SU-DHL-6 (cell line): Measurements from ENCODE around the gene ELMO1.
"Not testable (repeated sequence)": the region's sequence is repeated elsewhere in the genome, so short reads cannot be mapped to it uniquely, and the experiment has no call there.

Experiments used
- H2AFZ ChIP-seq: fragments of 200-600 bp; sonication (generic); 2 replicates; pipeline ENCODE4 v1.6.1; 2014; ENCODE audit warnings: low read depth, mild to moderate bottlenecking, moderate library complexity, mixed read lengths, antibody characterized with exemption, low read length; ENCODE audit not compliant: severe bottlenecking
- H3F3A ChIP-seq: fragments of 200-600 bp; shearing (Covaris generic); 2 replicates; pipeline ENCODE4 v1.6.0; 2016; ENCODE audit warnings: antibody characterized with exemption, mild to moderate bottlenecking; ENCODE audit not compliant: insufficient read depth
- H3K27ac ChIP-seq: fragments of 200-600 bp; sonication (generic); 2 replicates; pipeline ENCODE4 v1.5.1; 2016; ENCODE audit warnings: low read depth, mild to moderate bottlenecking, low read length, moderate library complexity, mixed read lengths
- H3K27me3 ChIP-seq: fragments of 200-600 bp; sonication (generic), shearing (Covaris generic); 2 replicates; pipeline ENCODE4 v1.6.0; 2014; ENCODE audit warnings: mild to moderate bottlenecking, low read length
- H3K36me3 ChIP-seq: fragments of 200-600 bp; sonication (generic); 2 replicates; pipeline ENCODE4 v1.6.1; 2014; ENCODE audit warnings: mild to moderate bottlenecking, low read length, mixed read lengths
- H3K4me2 ChIP-seq: fragments of 300-600, 200-600 bp; shearing (Covaris generic), sonication (generic); 2 replicates; pipeline ENCODE4 v1.6.0; 2014; ENCODE audit warnings: low read length, low read depth, mild to moderate bottlenecking; ENCODE audit not compliant: poor library complexity, severe bottlenecking
- H3K4me3 ChIP-seq: fragments of 200-600 bp; sonication (generic); 2 replicates; pipeline ENCODE4 v1.5.1; 2014; ENCODE audit warnings: antibody characterized with exemption, low read length, mild to moderate bottlenecking, mixed read lengths; ENCODE audit not compliant: insufficient read depth, poor library complexity, severe bottlenecking
- H3K79me2 ChIP-seq: fragments of 200-600 bp; sonication (generic); 2 replicates; pipeline ENCODE4 v1.6.1; 2014; ENCODE audit warnings: mild to moderate bottlenecking, low read length, moderate library complexity; ENCODE audit not compliant: insufficient read depth
- H3K9ac ChIP-seq: fragments of 200-600 bp; sonication (generic); 2 replicates; pipeline ENCODE4 v1.7.0; 2014; ENCODE audit warnings: mild to moderate bottlenecking, low read length
- H3K9me2 ChIP-seq: fragments of 200-600 bp; sonication (generic); replicated peaks from 2 replicates; pipeline ENCODE4 v1.6.1; 2014; ENCODE audit warnings: low read length; ENCODE audit not compliant: insufficient read depth
- H3K9me3 ChIP-seq: fragments of 200-600 bp; sonication (generic); 2 replicates; pipeline ENCODE4 v1.6.1; 2014; ENCODE audit warnings: low read length, mixed read lengths; ENCODE audit not compliant: insufficient read depth
- H4K20me1 ChIP-seq: fragments of 200-600 bp; sonication (generic); 2 replicates; pipeline ENCODE4 v1.6.1; 2014; ENCODE audit warnings: low read depth, mild to moderate bottlenecking, antibody characterized with exemption, low read length, moderate library complexity, mixed read lengths
- EZH2phosphoT487 ChIP-seq: fragments of 200-600 bp; sonication (generic), shearing (Covaris generic); conservative IDR thresholded peaks from 2 replicates; pipeline ENCODE4 v1.6.1; 2018; ENCODE audit warnings: mild to moderate bottlenecking, antibody characterized with exemption, low read length, moderate library complexity, mixed read lengths
- TF ChIP-seq, protein P1 (sequence below): fragments of 200-600 bp; sonication (generic); IDR thresholded peaks from one replicate; pipeline ENCODE4 v1.5.1; 2017; ENCODE audit warnings: antibody characterized with exemption, mild to moderate bottlenecking, low read length, moderate library complexity; ENCODE audit not compliant: insufficient read depth, poor library complexity, severe bottlenecking

ELMO1 gene

DNA sequence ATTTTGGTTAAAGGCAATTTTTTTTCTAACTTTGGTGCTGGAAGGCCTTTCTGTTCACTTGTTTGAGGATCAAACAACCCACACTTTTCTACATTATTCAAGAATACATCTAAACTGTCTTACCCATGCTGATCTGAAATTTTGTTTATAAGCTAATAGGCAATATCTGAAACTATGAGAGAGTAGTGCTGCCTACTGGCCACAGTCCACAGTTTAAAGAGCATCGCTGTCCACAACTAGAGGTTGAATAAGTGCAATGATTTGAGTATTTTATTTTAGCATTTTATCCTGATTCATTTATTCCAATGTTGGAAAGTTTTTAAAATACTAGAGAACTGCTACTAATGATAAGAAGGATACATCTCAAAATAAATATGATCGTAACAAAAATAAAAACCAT, 306.9 kb downstream of the ELMO1 start:
- no peaks in the 10 kb centered on the region for H3K9me2 ChIP-seq
- H3K9ac ChIP-seq, result no peak overlapping the region
- H3K9me3 ChIP-seq, result no peaks in the 10 kb centered on the region
- no peaks in the 10 kb centered on the region for H3F3A ChIP-seq
- peaks cover 3% of the 10 kb centered on the region; the same call in 1 of the 2 replicates for H3K36me3 ChIP-seq
- no peaks in the 10 kb centered on the region for H3K27me3 ChIP-seq
- no peak overlapping the region for H3K27ac ChIP-seq
- no peak overlapping the region for H3K4me3 ChIP-seq
- H3K79me2 ChIP-seq, result peaks cover 12% of the 10 kb centered on the region
- H3K4me2 ChIP-seq, result no peak overlapping the region
- no peak overlapping the region for H2AFZ ChIP-seq
- no peaks in the 10 kb centered on the region for H4K20me1 ChIP-seq
- TF ChIP-seq, protein P1, sequence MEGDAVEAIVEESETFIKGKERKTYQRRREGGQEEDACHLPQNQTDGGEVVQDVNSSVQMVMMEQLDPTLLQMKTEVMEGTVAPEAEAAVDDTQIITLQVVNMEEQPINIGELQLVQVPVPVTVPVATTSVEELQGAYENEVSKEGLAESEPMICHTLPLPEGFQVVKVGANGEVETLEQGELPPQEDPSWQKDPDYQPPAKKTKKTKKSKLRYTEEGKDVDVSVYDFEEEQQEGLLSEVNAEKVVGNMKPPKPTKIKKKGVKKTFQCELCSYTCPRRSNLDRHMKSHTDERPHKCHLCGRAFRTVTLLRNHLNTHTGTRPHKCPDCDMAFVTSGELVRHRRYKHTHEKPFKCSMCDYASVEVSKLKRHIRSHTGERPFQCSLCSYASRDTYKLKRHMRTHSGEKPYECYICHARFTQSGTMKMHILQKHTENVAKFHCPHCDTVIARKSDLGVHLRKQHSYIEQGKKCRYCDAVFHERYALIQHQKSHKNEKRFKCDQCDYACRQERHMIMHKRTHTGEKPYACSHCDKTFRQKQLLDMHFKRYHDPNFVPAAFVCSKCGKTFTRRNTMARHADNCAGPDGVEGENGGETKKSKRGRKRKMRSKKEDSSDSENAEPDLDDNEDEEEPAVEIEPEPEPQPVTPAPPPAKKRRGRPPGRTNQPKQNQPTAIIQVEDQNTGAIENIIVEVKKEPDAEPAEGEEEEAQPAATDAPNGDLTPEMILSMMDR, result no peak
- TF ChIP-seq EZH2phosphoT487, result no peak

DNA sequence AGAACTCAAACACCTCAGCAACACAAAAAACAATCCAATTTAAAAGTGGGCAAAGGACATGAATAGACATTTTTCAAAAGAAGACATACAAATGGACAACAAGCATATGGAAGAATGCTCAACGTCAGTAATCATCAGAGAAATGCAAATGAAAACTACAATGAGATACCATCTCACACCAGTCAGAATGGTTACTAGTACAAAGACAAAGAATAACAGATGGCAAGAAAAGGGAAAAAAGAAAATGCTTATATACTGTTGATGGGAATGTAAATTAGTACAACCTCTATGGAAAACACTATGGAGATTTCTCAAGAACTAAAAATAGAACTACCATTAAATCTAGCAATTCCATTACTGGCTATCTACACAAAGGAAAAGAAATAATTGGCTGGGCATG, 314.8 kb downstream of the ELMO1 start:
- not testable (repeated sequence) for H3K9ac ChIP-seq, H4K20me1 ChIP-seq, H3K27ac ChIP-seq, H3K4me3 ChIP-seq, H3K4me2 ChIP-seq, H3F3A ChIP-seq, H3K27me3 ChIP-seq, H3K9me2 ChIP-seq, H3K9me3 ChIP-seq, H2AFZ ChIP-seq, H3K36me3 ChIP-seq
- H3K79me2 ChIP-seq, result peaks cover 12% of the 10 kb centered on the region

DNA sequence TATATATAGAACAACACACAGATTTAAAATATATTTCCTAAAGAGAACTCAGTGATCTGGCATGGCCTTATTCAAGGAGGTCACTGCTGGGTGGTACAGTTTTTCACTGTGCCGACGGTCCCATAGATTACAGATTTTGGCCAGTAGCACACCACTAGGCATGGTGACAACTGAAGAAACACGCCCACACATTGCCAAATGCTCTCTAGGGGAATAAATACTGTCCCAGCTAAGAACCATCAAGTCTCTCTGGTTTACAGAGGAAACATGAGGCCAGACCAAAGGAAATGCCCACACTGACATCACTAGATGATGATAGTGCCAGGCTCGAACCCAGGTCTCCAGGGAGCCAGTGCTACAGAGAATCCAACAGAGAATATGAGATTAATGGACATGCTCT, 316.8 kb downstream of the ELMO1 start:
- Histone ChIP-seq H3K9ac (no peak overlapping the region), H3K4me3 (no peak overlapping the region), H3K27me3 (no peaks in the 10 kb centered on the region), H3K27ac (no peak overlapping the region), H4K20me1 (no peaks in the 10 kb centered on the region), H3K9me3 (no peaks in the 10 kb centered on the region), H3K4me2 (no peak overlapping the region), H2AFZ (no peak overlapping the region), H3F3A (no peaks in the 10 kb centered on the region), H3K9me2 (no peaks in the 10 kb centered on the region), H3K36me3 (0 out of 2 replicates have a peak, but pooled peaks cover 3% of the 10 kb centered on the region), H3K79me2 (peaks cover 10% of the 10 kb centered on the region)
- no peak for TF ChIP-seq EZH2phosphoT487
- TF ChIP-seq, protein P1, result no peak

DNA sequence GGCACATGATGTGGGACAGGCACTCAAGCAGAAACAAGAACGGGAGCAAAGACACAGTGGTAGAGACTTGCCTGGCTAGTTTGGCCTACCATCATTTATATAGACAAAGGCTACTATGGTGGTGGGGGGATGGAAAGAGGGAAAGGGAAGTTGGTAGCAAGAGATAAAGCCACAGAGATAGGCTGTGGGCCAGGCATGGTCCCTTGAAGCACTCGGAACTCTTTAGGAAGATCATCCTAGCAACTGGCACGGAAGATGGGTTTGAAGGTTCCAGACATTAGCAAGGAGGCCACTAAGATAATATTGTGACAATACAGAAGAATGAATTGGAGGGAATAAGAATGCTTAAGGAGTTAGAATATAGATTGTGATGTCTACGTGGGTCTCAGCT, 319.6 kb downstream of the ELMO1 start:
- H3K9me3 ChIP-seq, result no peaks in the 10 kb centered on the region
- H3F3A ChIP-seq, result no peaks in the 10 kb centered on the region
- no peaks in the 10 kb centered on the region for H3K79me2 ChIP-seq
- no peak overlapping the region for H3K4me2 ChIP-seq
- no peaks in the 10 kb centered on the region for H4K20me1 ChIP-seq
- no peak overlapping the region for H3K9ac ChIP-seq
- H3K4me3 ChIP-seq, result no peak overlapping the region
- no peaks in the 10 kb centered on the region for H3K9me2 ChIP-seq
- no peak for TF ChIP-seq EZH2phosphoT487
- TF ChIP-seq, protein P1, result no peak
- no peak overlapping the region for H2AFZ ChIP-seq
- H3K27ac ChIP-seq, result no peak overlapping the region
- H3K27me3 ChIP-seq, result no peaks in the 10 kb centered on the region
- H3K36me3 ChIP-seq, result peaks cover 10% of the 10 kb centered on the region; the same call in 1 of the 2 replicates
